ENCODE measurements around the gene C6orf141. TPM values are rescaled to one million over a fixed set of nuclear protein-coding genes. Genes with fewer than 3 reads are reported as not detected.

C6orf141 gene
- total RNA-seq, 1 donor from 2014 or later, result 60.4 TPM

- DNase-seq, result no peak
These were observed 9.9 kb upstream of the C6orf141 start for GRCh38 chr6:49540614-49541013.

GRCh38 chr6:49541210-49541724 is 9.2 kb upstream of the C6orf141 start:
- peak; percentile 49 for DNase-seq

GRCh38 chr6:49541936-49542335 is 8.5 kb upstream of the C6orf141 start:
- no peak for DNase-seq

- DNase-seq, result no peak
These were observed 7.2 kb upstream of the C6orf141 start for GRCh38 chr6:49543087-49543858.

- no peak for DNase-seq
These were observed 4.1 kb upstream of the C6orf141 start for GRCh38 chr6:49546331-49546730.

- no peak for DNase-seq
These were observed 1.7 kb upstream of the C6orf141 start for GRCh38 chr6:49548613-49549304.

GRCh38 chr6:49549691-49550491 is 577 bp upstream of the C6orf141 start:
- no peak for DNase-seq

- peak; percentile 38 for DNase-seq
These were observed 804 bp downstream of the C6orf141 start for GRCh38 chr6:49551078-49551865.

GRCh38 chr6:49551866-49552129 is 1.3 kb downstream of the C6orf141 start:
- no peak for DNase-seq

GRCh38 chr6:49552596-49552995 is 2.1 kb downstream of the C6orf141 start:
- DNase-seq, result no peak

GRCh38 chr6:49553384-49553783 is 2.9 kb downstream of the C6orf141 start:
- peak; percentile 25 for DNase-seq

GRCh38 chr6:49555951-49556350 is 5.5 kb downstream of the C6orf141 start:
- no peak for DNase-seq

- peak; percentile 94 for DNase-seq
These were observed 6.0 kb downstream of the C6orf141 start for GRCh38 chr6:49556429-49556837.

- DNase-seq, result no peak
These were observed 6.7 kb downstream of the C6orf141 start for GRCh38 chr6:49557177-49557576.

- no peak for DNase-seq
These were observed 7.8 kb downstream of the C6orf141 start for GRCh38 chr6:49558238-49558637.

- DNase-seq, result no peak
These were observed 12.8 kb downstream of the C6orf141 start for GRCh38 chr6:49563006-49563886.

GRCh38 chr6:49564552-49564951 is 14.1 kb downstream of the C6orf141 start:
- no peak for DNase-seq

- peak; percentile 66 for DNase-seq
These were observed 14.8 kb downstream of the C6orf141 start for GRCh38 chr6:49565261-49565660.

GRCh38 chr6:49565855-49566254 is 15.4 kb downstream of the C6orf141 start:
- peak; percentile 97 for DNase-seq

- DNase-seq, result peak; percentile 77
These were observed 20.1 kb downstream of the C6orf141 start for GRCh38 chr6:49570474-49571079.

GRCh38 chr6:49576618-49577017 is 26.1 kb downstream of the C6orf141 start:
- DNase-seq, result no peak

Data from dermis blood vessel endothelial cell (primary cell).